ENCODE data around the gene BSPRY. TPM values are rescaled to one million over a fixed set of nuclear protein-coding genes. Genes with fewer than 3 reads are reported as not detected.
"Not testable (repeated sequence)": the region's sequence is repeated elsewhere in the genome, so short reads cannot be mapped to it uniquely, and the experiment has no call there.

The BSPRY gene
- total and polyA plus RNA-seq, 2 experiments from 2014 or later, result 6.1 to 12.0 TPM

GRCh38 chr9:113406873-113407511 is 57.7 kb downstream of the BSPRY start:
- peak; percentile 80 for TF ChIP-seq CTCF (IDR thresholded peaks at IDR 0.05; ENCODE audit: poor library complexity)

GRCh38 chr9:113409481-113409880 is 60.1 kb downstream of the BSPRY start:
- no peaks in the 10 kb centered on the region for H4K20me1 ChIP-seq (ENCODE audit: insufficient read depth, poor library complexity, severe bottlenecking)
- H3K27ac ChIP-seq, result peak overlapping the region; percentile 97
- peak overlapping the region; percentile 30 for H3K4me3 ChIP-seq
- no peak for TF ChIP-seq EZH2 (IDR thresholded peaks at IDR 0.05; ENCODE audit: borderline replicate concordance)
- no peak for TF ChIP-seq CTCF (IDR thresholded peaks at IDR 0.05; ENCODE audit: poor library complexity)
- TF ChIP-seq EZH2phosphoT487 (IDR thresholded peaks at IDR 0.05; ENCODE audit: low read depth, severe bottlenecking, unreplicated experiment), result no peak
- WGBS (ENCODE audit: low lambda C conversion rate, missing lambda C conversion rate), result 54% methylated on average over 10 of the region's 10 CpGs
- H3K9me2 ChIP-seq (replicated peaks; ENCODE audit: insufficient read depth), result no peaks in the 10 kb centered on the region
- H3K9me3 ChIP-seq (ENCODE audit: low read depth), result no peaks in the 10 kb centered on the region
- H2AFZ ChIP-seq, result peak overlapping the region; percentile 62
- no peaks in the 10 kb centered on the region for H3K27me3 ChIP-seq
- DNase-seq (ENCODE audit: low spot score), result no peak
- H3K4me2 ChIP-seq, result peak overlapping the region; percentile 99
- H3K79me2 ChIP-seq, result peaks cover 18% of the 10 kb centered on the region
- no peaks in the 10 kb centered on the region for H3K36me3 ChIP-seq (replicated peaks; ENCODE audit: insufficient read depth, low read depth)
- no peaks in the 10 kb centered on the region for H3K4me1 ChIP-seq (ENCODE audit: insufficient read depth)

More at GRCh38 chr9:113406873-113407511, 57.7 kb downstream of the BSPRY start:
- H2AFZ ChIP-seq; H3K4me1 ChIP-seq (ENCODE audit: insufficient read depth); H4K20me1 ChIP-seq (ENCODE audit: insufficient read depth, poor library complexity, severe bottlenecking); H3K27me3 ChIP-seq; H3K9me3 ChIP-seq (ENCODE audit: low read depth); H3K9me2 ChIP-seq (replicated peaks; ENCODE audit: insufficient read depth); H3K4me3 ChIP-seq; H3K36me3 ChIP-seq (replicated peaks; ENCODE audit: insufficient read depth, low read depth); H3K4me2 ChIP-seq: not testable (repeated sequence)
- WGBS (ENCODE audit: low lambda C conversion rate, missing lambda C conversion rate), result 55% methylated on average over 7 of the region's 7 CpGs
- DNase-seq (ENCODE audit: low spot score), result peak; percentile 76
- peak overlapping the region; percentile 15 for H3K27ac ChIP-seq
- H3K79me2 ChIP-seq, result peaks cover 22% of the 10 kb centered on the region

- no peaks in the 10 kb centered on the region for H3K9me2 ChIP-seq (replicated peaks; ENCODE audit: insufficient read depth)
- H4K20me1 ChIP-seq (ENCODE audit: insufficient read depth, poor library complexity, severe bottlenecking), result no peaks in the 10 kb centered on the region
- no peak for DNase-seq (ENCODE audit: low spot score)
- H3K27ac ChIP-seq, result peak overlapping the region; percentile 97
- H3K4me3 ChIP-seq, result peak overlapping the region; percentile 30
- no peak for TF ChIP-seq EZH2phosphoT487 (IDR thresholded peaks at IDR 0.05; ENCODE audit: low read depth, severe bottlenecking, unreplicated experiment)
- TF ChIP-seq CTCF (IDR thresholded peaks at IDR 0.05; ENCODE audit: poor library complexity), result no peak
- no peak for TF ChIP-seq EZH2 (IDR thresholded peaks at IDR 0.05; ENCODE audit: borderline replicate concordance)
- H3K4me1 ChIP-seq (ENCODE audit: insufficient read depth), result no peaks in the 10 kb centered on the region
- WGBS (ENCODE audit: low lambda C conversion rate, missing lambda C conversion rate), result under 1% methylated on average over 20 of the region's 20 CpGs
- no peaks in the 10 kb centered on the region for H3K9me3 ChIP-seq (ENCODE audit: low read depth)
- H3K36me3 ChIP-seq (replicated peaks; ENCODE audit: insufficient read depth, low read depth), result no peaks in the 10 kb centered on the region
- H3K4me2 ChIP-seq, result peak overlapping the region; percentile 99
- H2AFZ ChIP-seq, result peak overlapping the region; percentile 62
- peaks cover 18% of the 10 kb centered on the region for H3K79me2 ChIP-seq
- H3K27me3 ChIP-seq, result no peaks in the 10 kb centered on the region
Measured at GRCh38 chr9:113409883-113410206, 60.5 kb downstream of the BSPRY start.
